ENCODE measurements around the gene PCNX2. TPM values are rescaled to one million over a fixed set of nuclear protein-coding genes. Genes with fewer than 3 reads are reported as not detected.

The PCNX2 gene
- total and polyA plus RNA-seq, 2 experiments from 2014 or later: 5.0 to 13.7 TPM

DNA sequence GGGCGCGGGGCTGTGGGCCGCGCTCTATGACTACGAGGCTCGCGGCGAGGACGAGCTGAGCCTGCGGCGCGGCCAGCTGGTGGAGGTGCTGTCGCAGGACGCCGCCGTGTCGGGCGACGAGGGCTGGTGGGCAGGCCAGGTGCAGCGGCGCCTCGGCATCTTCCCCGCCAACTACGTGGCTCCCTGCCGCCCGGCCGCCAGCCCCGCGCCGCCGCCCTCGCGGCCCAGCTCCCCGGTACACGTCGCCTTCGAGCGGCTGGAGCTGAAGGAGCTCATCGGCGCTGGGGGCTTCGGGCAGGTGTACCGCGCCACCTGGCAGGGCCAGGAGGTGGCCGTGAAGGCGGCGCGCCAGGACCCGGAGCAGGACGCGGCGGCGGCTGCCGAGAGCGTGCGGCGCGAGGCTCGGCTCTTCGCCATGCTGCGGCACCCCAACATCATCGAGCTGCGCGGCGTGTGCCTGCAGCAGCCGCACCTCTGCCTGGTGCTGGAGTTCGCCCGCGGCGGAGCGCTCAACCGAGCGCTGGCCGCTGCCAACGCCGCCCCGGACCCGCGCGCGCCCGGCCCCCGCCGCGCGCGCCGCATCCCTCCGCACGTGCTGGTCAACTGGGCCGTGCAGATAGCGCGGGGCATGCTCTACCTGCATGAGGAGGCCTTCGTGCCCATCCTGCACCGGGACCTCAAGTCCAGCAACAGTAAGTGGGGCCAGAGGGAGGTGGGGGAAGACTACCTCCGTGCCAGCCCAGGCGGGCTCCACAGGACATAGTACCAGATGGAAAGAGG lies 32.8 kb upstream of the PCNX2 start:
- Histone ChIP-seq H3K79me2 (ENCODE audit: insufficient read depth) (no peaks in the 10 kb centered on the region), H3K36me3 (ENCODE audit: low read depth) (no peaks in the 10 kb centered on the region), H3K9ac (no peak overlapping the region), H3K9me3 (ENCODE audit: low read depth) (no peaks in the 10 kb centered on the region), H3K27me3 (replicated peaks; ENCODE audit: insufficient read depth) (peaks cover 29% of the 10 kb centered on the region), H3K9me2 (ENCODE audit: insufficient read depth) (no peaks in the 10 kb centered on the region), H3K4me1 (ENCODE audit: insufficient read depth) (no peaks in the 10 kb centered on the region), H3K27ac (no peak overlapping the region), H4K20me1 (ENCODE audit: insufficient read depth) (no peaks in the 10 kb centered on the region), H3K4me2 (ENCODE audit: unreplicated experiment) (peak overlapping the region; percentile 56), H2AFZ (peak overlapping the region; percentile 76), H3F3A (ENCODE audit: insufficient read depth) (no peaks in the 10 kb centered on the region), H3K4me3 (peak overlapping the region; percentile 63)
- in situ Hi-C loops (cut with MboI): no loop called here
- TF ChIP-seq EZH2 (IDR thresholded peaks at IDR 0.05; ENCODE audit: insufficient read depth, poor library complexity, severe bottlenecking): no peak
- TF ChIP-seq EZH2phosphoT487 (IDR thresholded peaks at IDR 0.05; ENCODE audit: insufficient read depth, low read depth): no peak
- WGBS, 2 experiments (ENCODE audit: low coverage in 1 of 2, low lambda C conversion rate in 2 of 2, missing lambda C conversion rate in 2 of 2): 3% methylated on average over 50 to 79 of the region's 96 CpGs
- peak; percentile 47 for DNase-seq

DNA sequence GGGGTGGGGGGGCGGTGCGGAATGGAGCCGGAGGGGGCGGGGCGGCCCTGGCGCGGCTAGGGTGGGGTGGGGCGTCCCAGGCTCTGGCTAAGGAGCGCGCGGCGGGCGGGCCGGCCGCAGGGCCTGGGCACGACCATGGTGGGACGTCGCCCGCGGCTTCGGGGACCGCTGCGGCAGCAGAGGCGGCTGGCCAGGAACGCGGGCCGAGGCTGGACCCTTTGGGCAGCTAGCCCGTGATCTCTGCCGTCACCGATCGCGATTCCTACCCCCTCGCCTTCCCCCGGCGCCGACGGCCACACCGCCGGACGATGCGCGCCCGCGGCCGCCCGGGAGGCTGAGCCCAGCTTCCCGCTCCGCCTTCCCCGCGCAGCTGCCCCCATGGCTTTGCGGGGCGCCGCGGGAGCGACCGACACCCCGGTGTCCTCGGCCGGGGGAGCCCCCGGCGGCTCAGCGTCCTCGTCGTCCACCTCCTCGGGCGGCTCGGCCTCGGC lies 32.2 kb upstream of the PCNX2 start, which contains the start of gene MAP3K21:
TSS of gene MAP3K21 (plus strand) at position 74 of the 491 bp plus-strand sequence. CDS start at position 379, 305 bp downstream.
- Histone ChIP-seq H3K27ac (no peak within 1 kb of the TSS), H3K4me1 (ENCODE audit: insufficient read depth) (no peaks in the 10 kb centered on the region), H2AFZ (peak within 1 kb of the TSS; percentile 76), H3K27me3 (replicated peaks; ENCODE audit: insufficient read depth) (peaks cover 29% of the 10 kb centered on the region), H3K9me2 (ENCODE audit: insufficient read depth) (no peaks in the 10 kb centered on the region), H3K4me2 (ENCODE audit: unreplicated experiment) (peak within 1 kb of the TSS; percentile 56), H4K20me1 (ENCODE audit: insufficient read depth) (no peaks in the 10 kb centered on the region), H3K79me2 (ENCODE audit: insufficient read depth) (no peaks in the 10 kb centered on the region), H3K4me3 (peak within 1 kb of the TSS; percentile 63), H3F3A (ENCODE audit: insufficient read depth) (no peaks in the 10 kb centered on the region), H3K9me3 (ENCODE audit: low read depth) (no peaks in the 10 kb centered on the region), H3K36me3 (ENCODE audit: low read depth) (no peaks in the 10 kb centered on the region), H3K9ac (no peak within 1 kb of the TSS)
- 1 to 9% methylated on average over 22 to 29 of the region's 68 CpGs for WGBS, 2 experiments (ENCODE audit: low coverage in 1 of 2, low lambda C conversion rate in 2 of 2, missing lambda C conversion rate in 2 of 2)
- in situ Hi-C loops (cut with MboI): no loop called here
- TF ChIP-seq EZH2phosphoT487 (IDR thresholded peaks at IDR 0.05; ENCODE audit: insufficient read depth, low read depth) (no peak), EZH2 (IDR thresholded peaks at IDR 0.05; ENCODE audit: insufficient read depth, poor library complexity, severe bottlenecking) (no peak)
- peak; percentile 37 for DNase-seq

DNA sequence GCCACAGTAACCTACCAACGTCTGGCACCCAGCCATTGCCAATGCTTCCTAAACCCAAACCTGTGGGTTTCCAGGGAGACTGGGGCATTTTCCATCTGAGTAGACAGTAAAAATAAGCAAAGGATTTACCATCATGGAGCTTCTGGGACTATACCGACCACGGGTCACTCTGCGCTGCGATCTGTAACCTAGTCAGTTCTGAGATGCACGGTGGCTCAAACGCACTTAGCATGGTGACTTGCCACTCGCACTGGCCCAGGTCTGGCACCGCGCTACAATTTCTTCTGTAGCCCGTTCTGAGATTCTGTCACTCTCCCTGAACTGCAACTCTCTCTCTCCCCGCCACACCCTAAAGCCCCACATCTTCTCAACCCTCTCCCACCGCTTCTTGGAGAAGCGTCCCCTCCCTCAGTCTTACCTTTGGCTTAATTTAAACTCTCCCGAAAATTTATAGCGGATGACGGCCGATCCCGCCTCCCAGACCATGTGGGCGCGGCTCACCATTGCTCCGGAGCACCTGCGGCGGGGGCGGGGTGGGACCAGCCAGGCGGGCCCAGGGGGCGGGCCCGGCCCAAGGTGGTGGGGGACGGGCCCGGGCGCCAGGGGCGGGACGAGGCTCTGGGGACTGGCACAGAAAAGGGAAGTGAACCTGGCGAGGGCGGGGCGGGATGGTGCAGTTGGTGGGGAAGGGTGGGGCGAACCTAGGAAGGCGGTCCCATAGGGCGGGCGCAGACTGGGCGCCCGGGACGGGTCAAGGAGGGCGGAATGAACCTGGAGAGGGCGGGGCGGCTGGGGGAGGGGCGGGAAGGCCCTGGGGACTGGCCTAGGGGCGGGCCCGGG lies 31.5 kb upstream of the PCNX2 start:
- Histone ChIP-seq H3K9me3 (ENCODE audit: low read depth) (no peaks in the 10 kb centered on the region), H2AFZ (0 out of 2 replicates have a peak overlapping the region, but pooled peaks have one; percentile 29), H3F3A (ENCODE audit: insufficient read depth) (no peaks in the 10 kb centered on the region), H3K4me1 (ENCODE audit: insufficient read depth) (no peaks in the 10 kb centered on the region), H3K79me2 (ENCODE audit: insufficient read depth) (no peaks in the 10 kb centered on the region), H3K27me3 (replicated peaks; ENCODE audit: insufficient read depth) (peaks cover 29% of the 10 kb centered on the region), H3K4me3 (peak overlapping the region; percentile 39), H4K20me1 (ENCODE audit: insufficient read depth) (no peaks in the 10 kb centered on the region), H3K27ac (no peak overlapping the region), H3K36me3 (ENCODE audit: low read depth) (no peaks in the 10 kb centered on the region), H3K4me2 (ENCODE audit: unreplicated experiment) (no peak overlapping the region), H3K9ac (no peak overlapping the region), H3K9me2 (ENCODE audit: insufficient read depth) (no peaks in the 10 kb centered on the region)
- DNase-seq: no peak
- no peak for TF ChIP-seq EZH2phosphoT487 (IDR thresholded peaks at IDR 0.05; ENCODE audit: insufficient read depth, low read depth)
- no peak for TF ChIP-seq EZH2 (IDR thresholded peaks at IDR 0.05; ENCODE audit: insufficient read depth, poor library complexity, severe bottlenecking)
- WGBS, 2 experiments (ENCODE audit: low coverage in 1 of 2, low lambda C conversion rate in 2 of 2, missing lambda C conversion rate in 2 of 2): 8 to 10% methylated on average over 28 to 46 of the region's 49 CpGs
- in situ Hi-C loops (cut with MboI): no loop called here

DNA sequence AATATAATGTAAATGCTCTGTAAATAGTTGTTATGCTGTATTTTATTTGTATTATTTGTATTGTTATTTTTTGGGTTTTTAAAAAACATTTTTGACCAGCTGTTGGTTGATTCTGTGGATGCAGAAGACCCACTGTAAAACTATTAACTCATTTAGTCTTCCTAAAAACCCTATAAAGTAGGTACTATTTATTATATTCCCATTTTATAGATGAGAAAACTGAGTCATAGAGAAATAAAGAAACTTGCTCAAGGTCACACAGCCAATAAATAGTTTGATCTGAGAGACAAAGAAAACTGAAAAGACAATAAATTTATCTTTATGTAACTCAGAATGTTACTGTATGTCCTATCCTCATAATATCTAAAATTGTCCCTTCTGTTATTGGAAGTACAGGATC lies 30.8 kb upstream of the PCNX2 start:
- no peak overlapping the region for H3K9ac ChIP-seq
- no peak for DNase-seq
- in situ Hi-C loops (cut with MboI): no loop called here
- H3F3A ChIP-seq (ENCODE audit: insufficient read depth): no peaks in the 10 kb centered on the region
- no peaks in the 10 kb centered on the region for H3K9me2 ChIP-seq (ENCODE audit: insufficient read depth)
- no peaks in the 10 kb centered on the region for H3K9me3 ChIP-seq (ENCODE audit: low read depth)
- H3K27me3 ChIP-seq (replicated peaks; ENCODE audit: insufficient read depth): peaks cover 29% of the 10 kb centered on the region
- no peaks in the 10 kb centered on the region for H3K4me1 ChIP-seq (ENCODE audit: insufficient read depth)
- H3K79me2 ChIP-seq (ENCODE audit: insufficient read depth): no peaks in the 10 kb centered on the region
- no peak overlapping the region for H3K4me3 ChIP-seq
- no peak overlapping the region for H3K27ac ChIP-seq
- H4K20me1 ChIP-seq (ENCODE audit: insufficient read depth): no peaks in the 10 kb centered on the region
- no peak overlapping the region for H2AFZ ChIP-seq
- H3K36me3 ChIP-seq (ENCODE audit: low read depth): no peaks in the 10 kb centered on the region
- TF ChIP-seq EZH2 (IDR thresholded peaks at IDR 0.05; ENCODE audit: insufficient read depth, poor library complexity, severe bottlenecking) (no peak), EZH2phosphoT487 (IDR thresholded peaks at IDR 0.05; ENCODE audit: insufficient read depth, low read depth) (no peak)
- H3K4me2 ChIP-seq (ENCODE audit: unreplicated experiment): no peak overlapping the region

Measured in GM23248 (cell line).